HG03196 (cell line): ENCODE measurements around the gene RDX.

Experiments used
- ATAC-seq: cut with Tn5 transposase; IDR thresholded peaks from one replicate; pipeline ENCODE4 v1.9.1; 2021; ENCODE audit not compliant: unreplicated experiment

RDX gene

DNA sequence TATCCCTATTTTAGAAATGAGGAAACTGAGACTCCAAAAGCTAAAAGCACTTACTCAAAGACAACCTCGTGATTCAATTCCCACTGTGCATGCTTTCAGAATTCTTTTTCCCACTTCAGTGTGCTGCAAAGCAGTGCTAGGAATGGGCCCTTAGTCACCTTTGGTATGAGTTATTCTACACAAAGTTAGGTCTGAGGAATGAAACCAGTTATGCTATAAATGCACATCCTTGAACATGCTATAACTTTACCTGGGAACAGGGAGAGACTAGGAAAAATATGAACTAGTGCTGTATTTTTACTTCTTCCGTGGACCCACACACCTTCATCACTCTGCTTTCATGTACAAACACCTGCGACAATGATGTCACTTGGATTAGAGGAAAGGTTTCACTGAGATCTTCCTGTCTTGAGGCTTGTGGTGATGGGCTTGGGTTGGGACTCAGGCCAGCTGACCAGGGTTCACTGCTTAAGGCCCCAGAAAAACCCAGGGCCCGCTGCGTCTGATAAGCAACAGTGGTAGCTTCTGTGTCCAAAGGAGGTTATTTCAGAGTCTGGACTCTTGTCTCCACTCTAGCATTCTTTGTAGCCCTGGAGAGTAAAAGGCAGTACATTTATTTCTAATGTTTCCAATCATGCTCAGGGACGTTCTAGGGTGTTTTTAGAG, 121.6 kb downstream of the RDX start:
- no peak for ATAC-seq

DNA sequence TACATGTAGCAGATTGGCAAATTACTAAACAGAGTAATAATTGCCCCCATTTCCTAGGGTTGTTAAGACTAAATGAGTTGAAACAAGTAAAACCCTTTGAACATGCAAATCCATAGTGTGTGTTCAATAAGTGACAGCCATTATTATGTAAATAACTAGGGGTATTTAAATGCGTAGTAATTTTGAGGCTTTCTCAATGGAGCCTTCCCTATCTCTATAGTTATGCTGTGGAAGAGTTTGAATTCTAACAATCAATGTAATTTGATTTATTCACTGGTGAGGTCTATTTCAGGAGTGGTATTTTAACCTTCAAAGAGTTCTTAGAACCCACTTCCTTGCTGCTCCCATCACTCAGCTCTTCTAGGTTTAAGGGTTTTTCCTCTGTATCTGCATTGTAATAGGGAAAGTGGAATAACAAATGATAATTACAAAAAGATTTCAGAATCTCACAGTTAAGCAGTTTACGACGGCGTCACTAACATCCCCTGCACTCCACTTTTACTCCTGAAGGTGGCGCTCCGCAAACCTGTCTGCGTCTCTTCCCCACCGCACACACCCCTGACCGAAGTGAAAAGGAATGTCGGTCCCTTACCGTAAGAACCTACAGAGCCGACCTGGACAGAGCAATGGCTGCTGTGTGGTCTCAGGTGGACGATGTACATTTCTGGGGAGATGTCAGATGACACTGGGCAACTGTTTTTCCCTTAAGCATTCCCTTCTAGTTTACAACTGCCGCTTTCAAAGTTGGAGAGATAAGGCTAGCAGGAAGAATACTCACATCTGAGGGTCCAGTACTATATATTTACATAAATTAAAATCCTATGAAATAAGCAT, 122.4 kb downstream of the RDX start:
- no peak for ATAC-seq

DNA sequence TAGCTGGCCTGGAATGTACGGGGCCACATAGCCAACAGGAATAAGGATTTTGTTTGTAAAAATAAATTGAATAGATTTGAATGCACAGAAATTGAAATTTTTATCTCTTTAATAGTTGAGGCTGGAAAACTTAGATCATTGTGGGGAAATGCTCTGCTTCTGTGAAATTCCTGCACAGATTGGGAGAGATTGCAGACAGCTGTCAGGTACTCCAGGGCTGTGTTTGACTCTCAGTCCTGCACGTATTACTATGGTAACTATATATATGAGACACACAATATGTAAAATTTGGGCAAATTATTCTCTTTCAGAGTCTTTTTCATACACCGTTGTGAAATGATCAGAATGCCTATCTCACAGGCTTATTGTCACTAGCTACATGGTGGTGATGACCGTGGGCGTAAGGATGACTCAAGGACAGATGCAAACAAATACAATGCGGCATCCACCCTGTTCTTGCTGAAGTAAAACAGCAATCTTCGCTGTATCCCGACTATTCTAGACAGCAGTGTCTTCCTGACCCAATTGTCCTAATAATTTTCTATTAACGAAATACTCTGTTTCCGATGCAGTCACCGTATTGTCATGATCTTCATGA, 123.8 kb downstream of the RDX start:
- no peak for ATAC-seq

DNA sequence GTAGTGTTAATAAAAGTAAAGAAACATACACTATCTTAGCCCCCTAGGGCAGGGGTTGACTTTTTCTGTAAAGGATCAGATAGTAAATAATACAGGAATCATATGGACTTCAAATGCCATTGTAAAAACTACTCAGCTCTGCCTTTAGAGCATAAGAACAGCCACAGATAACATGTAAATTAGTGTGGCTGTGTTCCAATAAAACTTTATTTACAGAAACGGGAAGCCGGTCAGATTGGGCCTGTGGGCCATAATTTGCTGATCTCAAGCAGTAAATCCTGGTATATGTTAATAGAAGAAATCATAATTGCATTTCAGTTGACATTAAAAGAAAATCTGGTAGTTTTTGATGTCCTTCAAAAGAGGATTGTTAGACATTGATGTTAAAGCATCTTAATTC, 126.7 kb downstream of the RDX start:
- no peak for ATAC-seq

DNA sequence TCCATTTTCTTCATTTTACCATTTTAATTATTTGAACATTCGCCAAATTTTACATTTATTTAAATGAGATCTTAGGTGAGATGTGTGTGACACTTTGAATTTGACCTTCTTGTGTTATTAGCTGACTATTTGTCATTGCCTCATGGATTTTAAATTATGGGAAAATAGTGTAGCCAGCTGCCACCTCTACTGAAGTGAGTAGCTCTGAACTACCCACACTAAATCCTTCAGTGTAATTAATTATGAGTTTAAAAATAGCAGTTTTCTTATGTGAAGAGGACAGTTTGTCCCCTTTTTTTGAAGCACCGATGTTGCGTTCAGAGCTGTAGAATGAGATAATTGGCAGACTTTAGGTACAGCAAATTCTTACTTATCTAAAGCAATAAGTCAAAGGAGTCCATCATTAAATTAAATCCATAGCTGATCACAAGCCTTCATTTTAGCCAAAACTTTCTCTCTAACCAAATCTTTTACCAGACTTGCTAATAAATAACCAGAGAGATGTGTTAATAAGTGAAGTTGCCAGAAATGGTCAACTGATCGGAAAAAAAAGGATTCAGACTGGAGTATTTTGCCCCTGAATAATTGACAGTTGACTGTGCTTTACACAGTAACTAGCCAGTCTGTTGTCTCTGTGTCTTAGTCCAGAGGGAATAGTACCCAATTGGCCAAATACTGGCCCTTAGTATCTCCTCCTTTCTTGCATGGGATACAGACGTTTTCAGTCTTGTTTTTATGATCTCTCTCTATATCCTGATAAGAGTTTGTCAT, 128.2 kb downstream of the RDX start:
- no peak for ATAC-seq

DNA sequence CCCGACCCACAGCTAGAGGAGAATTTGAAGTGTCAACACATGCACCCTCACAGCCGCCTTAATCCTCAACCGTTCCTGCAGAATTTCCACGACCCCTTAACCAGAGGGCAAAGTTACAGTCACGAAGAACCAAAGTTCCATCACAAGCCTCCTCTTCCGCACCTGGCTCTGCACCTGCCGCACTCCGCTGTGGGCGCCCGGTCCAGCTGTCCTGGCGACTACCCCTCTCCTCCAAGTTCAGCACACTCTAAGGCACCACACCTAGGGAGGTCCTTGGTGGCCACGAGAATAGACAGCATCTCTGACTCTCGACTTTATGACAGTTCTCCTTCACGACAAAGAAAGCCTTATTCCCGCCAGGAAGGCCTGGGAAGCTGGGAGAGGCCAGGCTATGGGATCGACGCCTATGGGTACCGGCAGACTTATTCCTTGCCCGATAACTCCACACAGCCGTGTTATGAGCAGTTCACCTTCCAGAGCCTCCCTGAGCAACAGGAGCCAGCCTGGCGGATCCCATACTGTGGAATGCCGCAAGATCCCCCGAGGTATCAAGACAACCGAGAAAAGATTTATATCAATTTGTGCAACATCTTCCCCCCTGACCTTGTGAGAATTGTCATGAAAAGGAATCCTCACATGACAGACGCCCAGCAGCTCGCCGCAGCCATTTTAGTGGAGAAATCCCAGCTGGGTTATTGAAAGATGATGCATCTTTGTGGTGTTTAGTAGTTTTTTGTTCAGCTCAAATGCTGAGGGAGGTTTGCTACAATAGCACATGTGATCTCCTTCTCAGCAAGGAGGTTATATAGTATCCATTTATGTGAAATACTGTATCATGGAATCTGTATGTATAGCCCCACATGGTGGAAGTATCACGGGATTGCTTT, 131.1 kb downstream of the RDX start:
- ATAC-seq = no peak

DNA sequence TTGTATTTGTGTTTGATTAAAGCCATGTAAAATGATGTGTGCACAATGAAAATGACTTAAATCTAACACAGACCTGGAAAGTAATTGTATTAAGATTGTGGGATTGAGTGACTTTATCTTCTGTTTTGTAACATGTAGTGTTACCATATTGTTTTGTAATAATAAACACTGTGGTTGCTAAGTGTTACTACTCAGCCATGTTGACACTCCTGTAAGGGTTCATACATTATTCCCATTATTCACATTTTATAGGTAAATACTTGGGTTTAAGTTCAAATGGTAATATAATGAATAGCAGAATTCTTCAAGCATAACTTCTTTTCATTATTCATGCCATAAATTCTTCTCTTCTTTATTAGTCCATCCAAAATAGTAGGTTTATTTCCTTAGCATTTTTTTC, 134.2 kb downstream of the RDX start:
- ATAC-seq = no peak

DNA sequence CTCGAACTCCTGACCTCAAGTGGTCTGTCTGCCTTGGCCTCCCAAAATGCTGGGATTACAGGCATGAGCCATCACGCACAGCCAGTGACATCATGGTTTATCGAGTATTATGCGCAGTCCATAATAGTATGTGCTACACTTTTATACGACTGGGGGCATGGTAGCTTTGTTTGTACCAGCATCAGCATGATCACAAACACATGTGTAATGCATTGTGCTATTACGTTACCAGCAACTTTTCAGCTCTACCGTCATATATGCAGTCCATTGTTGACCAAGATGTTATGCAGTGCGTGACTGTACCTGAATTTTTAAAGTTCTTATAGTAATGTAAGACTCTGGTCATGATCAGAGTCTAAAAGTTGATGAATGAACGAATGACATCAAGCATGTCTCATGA, 135.4 kb downstream of the RDX start:
- ATAC-seq = no peak

DNA sequence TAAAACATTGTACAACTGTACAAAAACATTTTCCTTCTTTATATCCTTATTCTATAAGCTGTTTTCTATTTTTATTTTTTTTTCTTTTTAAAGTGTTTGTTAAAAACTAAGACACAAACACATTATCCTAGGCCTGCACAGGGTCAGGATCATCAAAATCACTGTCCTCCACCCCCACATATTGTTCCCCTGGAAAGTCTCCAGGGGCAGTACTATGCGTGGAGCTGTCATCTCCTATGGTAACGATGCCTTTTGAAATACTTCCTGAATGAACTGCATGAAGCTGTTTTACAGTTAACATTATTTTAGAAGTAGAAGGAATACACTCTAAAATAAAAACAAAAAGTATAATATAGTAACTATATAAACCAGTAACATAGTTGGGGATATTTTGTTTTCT, 136.0 kb downstream of the RDX start:
- no peak for ATAC-seq

DNA sequence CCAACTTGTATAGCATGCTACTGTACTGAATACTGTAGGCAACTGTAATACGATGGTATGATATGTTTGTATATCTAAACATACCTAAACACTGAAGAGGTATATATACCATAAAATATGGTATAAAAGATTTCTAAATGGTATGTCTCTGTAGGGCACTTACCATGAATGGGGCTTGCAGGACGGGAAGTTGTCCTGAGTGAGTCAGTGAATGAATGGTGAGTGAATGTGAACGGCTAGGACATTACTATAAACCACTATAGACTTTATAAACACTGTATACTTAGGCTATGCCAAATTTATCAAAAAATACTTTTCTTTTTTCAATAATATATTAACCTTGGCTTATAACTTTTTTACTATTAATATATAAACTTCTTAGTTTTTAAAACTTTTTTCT, 136.4 kb downstream of the RDX start:
- ATAC-seq = no peak

DNA sequence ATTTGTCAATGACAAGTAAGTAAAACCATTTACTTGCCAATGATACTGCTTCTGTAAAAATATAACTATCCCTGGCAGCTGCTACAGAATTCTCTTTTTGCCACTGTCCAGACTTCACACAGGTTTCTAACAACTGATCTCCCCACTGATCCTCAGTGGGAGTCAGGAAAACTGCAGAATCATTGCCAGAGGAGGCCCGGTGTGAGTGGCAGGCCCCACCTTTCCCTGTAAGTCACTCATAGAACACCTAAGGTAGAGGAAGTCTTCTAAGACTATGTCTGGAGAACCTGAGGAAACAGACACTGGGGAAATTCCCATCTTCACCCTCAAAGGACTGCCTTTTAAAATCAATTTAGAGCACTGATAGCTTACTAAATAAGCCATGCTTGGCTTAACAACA, 136.9 kb downstream of the RDX start:
- no peak for ATAC-seq

DNA sequence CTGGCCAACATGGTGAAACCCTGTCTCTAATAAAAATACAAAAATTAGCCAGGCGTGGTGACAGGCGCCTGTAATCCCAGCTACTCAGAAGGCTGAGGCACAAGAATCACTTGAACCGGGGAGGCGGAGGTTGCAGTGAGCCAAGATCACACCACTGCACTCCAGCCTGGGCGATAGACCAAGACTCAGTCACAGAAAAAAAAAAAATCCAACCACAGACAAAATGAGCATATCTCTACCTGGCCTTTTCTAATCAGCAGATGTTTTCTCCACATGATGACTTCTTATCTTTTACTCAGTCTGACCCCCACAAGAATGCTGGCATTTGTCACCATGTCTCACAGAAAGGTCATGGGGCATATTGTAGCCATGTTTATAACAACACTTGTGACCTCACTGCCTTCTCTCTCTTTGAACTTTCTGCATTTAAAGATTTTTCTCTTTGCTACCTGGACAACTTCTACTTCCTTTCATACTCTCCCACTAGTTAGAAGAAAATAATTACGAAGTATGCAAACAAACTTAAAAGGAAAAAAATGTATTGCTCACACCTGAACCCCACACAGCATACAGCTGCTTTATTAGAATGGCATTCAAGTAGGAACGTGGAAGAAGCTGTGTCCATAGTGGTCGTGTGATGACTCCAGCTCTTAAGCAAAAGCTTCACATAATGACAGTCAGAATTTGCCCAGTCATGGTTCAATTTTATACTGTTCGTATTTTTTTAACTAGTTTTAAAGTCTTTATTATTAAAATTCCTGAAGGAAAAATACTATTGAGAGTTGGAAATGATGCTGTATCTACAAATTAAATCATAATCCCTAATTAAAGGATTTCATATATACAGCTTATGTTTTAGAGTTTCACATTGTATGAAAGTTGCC, 137.9 kb downstream of the RDX start:
- no peak for ATAC-seq

DNA sequence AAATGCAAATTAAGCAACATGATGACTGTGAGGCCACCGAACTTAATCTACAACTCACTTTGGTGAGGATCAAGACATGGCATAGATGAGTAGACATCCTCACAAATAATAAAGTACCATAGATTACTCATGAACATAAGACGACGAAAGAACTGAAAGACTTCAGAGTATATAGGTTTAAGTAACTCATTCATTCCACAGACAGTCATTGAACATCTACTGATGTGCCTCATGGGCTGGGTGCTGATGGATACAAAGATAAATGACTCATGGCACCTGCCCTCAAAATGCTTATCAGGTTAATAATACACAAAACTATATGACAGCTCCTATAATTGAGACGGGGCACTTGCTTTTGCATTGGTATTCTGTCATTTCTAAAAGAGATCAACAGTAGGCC, 139.9 kb downstream of the RDX start:
- ATAC-seq = no peak

DNA sequence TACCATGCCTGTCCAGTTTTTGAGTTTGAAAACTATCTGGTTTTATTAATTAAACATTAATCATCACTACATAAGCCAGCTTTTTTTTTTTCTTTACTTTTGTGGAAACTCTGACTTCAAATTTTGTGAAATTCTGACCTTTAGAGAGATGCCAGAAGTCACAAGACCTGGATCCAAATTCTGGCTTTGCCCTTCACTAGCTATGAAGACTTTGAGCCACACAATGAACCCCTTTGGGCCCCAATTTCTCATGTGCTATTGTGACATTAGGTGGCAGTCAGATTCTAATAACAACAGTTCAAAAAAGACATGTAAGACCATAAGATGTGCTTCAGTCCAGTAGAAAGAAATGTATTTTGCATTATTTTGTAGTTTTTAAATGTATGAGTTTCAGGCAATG, 142.9 kb downstream of the RDX start:
- ATAC-seq = no peak

DNA sequence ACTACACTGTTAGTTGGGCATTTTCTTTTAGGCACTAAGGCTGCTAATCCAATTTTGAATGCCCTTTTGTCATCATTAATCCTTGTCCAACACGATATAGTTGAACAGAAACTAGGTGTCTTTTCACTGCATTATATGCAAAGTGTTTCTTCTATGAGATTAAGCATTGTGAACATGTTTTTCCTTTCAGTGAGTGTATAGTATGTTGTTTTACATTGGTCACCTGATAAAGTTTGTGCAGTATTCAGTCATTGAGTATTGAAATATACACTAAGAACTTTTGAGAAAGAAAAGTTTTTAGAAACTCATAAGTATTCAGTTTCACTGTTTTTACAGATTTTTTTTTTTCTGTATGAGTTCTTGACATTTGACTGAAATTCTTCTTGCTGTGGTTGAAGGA, 144.2 kb downstream of the RDX start:
- no peak for ATAC-seq

DNA sequence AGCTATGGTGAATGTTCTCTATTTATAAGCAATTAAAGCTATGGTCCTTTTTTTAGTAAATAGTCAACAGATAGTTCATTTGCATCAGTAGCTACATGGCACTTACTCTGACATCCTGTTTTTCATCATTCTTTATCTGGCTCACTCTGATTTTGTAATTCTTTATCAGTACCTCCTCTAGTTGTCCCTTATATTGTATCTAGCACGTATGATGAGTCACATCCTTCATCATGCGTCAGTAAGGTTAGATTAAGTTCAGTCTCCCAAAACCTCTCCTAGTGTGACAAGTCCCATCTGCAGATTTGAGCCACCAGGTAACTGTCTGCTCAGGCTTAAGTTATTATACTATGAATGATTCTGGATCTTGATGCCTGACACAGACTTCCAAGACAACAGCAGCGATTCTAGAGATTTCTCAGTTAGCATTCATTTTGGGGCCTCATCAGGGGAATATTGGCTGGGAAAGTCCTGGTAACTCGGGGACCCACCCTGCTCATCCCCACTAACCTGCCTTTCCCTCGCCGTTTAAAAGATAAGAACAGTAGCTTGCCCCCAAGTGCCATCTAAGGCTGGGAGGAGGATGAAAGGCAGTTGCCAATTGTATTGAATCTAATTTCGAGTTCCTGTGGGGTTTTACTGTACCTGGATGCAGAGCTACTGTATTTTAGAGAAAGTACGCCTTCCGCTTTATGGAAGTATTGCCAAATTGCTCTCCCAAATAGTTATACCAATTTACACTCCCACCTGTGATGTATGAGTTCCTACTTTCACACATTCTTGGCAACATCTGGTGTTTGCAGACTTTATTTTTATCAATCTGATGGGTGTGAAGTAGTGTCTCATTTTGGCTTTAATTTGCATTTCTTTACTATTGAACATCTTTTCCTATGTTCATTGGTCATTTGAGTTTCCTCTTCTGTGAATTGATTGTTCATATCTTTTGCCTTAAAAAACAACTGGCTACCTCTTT, 147.4 kb downstream of the RDX start:
- ATAC-seq = no peak

DNA sequence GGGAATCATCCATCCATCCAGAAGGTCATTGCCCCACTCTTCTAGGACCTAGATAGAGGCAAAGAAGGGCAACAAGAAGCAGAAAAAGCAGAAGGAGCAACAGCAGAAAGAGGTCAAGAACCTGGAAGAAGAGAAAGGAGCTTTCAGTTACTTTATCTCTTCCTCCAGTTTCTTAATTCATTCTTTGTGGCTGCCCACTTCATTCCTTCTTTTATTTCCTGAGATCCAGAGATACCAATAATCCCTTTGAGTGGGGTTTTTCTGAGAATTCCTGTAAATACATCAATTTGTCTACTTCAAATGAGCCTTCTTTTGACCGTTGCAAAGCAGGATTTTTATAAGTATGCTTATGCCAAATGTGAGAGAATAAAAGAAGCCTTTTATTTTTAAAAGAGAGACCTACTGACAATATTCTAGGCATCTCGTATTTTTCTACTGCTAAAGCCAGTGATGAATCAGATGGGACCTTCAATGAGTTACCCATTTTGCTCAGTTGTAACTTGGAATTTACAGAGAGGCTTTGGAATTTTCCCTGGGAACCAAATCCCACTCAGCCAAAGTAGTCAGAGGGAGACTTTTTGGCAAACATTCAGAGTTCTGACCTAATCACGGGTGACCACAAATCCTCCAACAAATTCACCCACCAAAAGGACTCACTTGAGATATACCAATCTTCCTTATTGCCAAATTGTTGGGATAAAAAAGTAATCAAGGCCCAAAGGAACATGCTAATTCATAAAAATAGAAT, 148.3 kb downstream of the RDX start:
- ATAC-seq = no peak

DNA sequence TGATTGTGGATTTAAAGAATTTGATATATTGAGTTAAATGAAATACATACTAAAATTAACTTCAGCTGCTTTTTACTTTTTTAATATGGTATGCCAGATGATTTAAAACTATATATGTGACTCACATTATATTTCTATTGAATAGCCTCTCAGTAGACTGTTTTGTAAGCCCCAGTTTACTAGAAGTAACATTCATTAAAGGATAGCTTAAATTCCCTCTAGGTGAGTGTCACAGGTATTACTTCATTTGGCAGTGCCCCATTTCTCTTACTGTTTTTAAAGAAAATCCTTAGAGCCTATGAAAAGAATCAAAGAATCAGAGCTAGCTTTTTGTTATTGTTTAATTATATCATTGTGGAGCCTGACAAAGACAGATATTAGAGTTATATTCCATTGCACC, 154.6 kb downstream of the RDX start:
- no peak for ATAC-seq
